ENCODE measurements around the gene BMP5. TPM values are rescaled to one million over a fixed set of nuclear protein-coding genes. Genes with fewer than 3 reads are reported as not detected.

Gene BMP5
- total and polyA plus RNA-seq, 9 of the 15 experiments (the other 6 are each of a cell fraction or from before 2014, with no cell fraction given), result not detected

DNA sequence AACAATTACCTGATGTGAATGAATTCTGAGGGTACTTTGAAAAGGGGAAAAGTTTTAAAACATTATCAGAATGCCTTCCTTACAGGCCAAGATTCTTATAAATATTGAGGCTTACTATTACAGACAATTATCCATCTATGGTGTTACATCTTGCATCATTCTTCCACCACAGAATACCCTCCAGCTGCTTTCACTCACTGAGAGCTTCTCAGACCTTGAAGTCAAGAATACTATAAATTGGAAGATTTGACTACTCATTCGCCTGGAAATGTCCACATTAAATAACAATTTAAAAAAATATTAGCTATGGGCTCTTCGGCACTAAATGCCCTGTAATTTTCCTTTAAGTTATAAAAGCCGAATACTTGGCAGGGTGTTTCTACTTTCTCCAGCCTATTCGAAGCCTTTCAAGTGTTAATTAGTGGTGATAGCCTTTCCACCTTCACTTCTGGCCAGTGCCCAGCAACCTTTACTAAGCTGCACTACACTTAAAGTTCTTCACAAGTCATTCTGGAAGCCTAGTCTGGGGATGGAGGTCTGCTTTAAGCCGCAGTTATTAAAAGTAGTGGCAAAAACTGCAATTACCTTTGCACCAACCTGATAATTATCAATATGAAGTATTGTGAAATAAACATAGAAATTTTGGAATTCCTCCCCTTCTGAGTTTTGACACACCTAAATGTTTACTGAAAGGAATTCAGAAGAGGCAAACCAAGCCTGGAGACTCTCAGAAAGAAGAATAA lies 100.9 kb downstream of the BMP5 start:
- Histone ChIP-seq H3K9ac (ENCODE audit: insufficient read depth in 1 of 2, low read depth in 2 of 2, low read length in 2 of 2) (no peak overlapping the region), H3K79me2 (ENCODE audit: control insufficient read depth, insufficient read depth, low read length) (no peaks in the 10 kb centered on the region), H3K4me1 (replicated peaks in 1 of 2; ENCODE audit: control insufficient read depth in 2 of 2, insufficient read depth in 2 of 2, low read length in 2 of 2) (no peaks in the 10 kb centered on the region), H3K4me2 (ENCODE audit: insufficient read depth, low read length) (no peak overlapping the region), H3K27ac (ENCODE audit: extremely low read depth, low read depth, low read length) (no peak overlapping the region), H2AFZ (ENCODE audit: low read depth, low read length) (no peak overlapping the region), H4K20me1 (replicated peaks; ENCODE audit: control insufficient read depth, insufficient read depth, low read length) (no peaks in the 10 kb centered on the region), H3K4me3 (no peak overlapping the region), H3K9me1 (ENCODE audit: control insufficient read depth, insufficient read depth, low read length) (no peaks in the 10 kb centered on the region), H3K27me3 (ENCODE audit: control insufficient read depth in 2 of 2, insufficient read depth in 2 of 2, low read length in 2 of 2) (no peaks in the 10 kb centered on the region), H3K36me3 (ENCODE audit: control insufficient read depth, insufficient read depth, low read length) (no peaks in the 10 kb centered on the region), H3K9me3 (replicated peaks; ENCODE audit: control insufficient read depth, insufficient read depth, low read depth, low read length) (no peaks in the 10 kb centered on the region)
- WGBS (ENCODE audit: insufficient coverage, low coverage, missing lambda C conversion rate), result 1% methylated on average over 5 of the region's 5 CpGs
- DNase-seq (ENCODE audit: extremely low read depth in 1 of 4, low spot score in 3 of 4), result no peak
- ChIA-PET POLR2A (no interaction called here), CTCF (ENCODE audit: low intra/inter-chr PET ratio) (no interaction called here)
- TF ChIP-seq, protein P1, sequence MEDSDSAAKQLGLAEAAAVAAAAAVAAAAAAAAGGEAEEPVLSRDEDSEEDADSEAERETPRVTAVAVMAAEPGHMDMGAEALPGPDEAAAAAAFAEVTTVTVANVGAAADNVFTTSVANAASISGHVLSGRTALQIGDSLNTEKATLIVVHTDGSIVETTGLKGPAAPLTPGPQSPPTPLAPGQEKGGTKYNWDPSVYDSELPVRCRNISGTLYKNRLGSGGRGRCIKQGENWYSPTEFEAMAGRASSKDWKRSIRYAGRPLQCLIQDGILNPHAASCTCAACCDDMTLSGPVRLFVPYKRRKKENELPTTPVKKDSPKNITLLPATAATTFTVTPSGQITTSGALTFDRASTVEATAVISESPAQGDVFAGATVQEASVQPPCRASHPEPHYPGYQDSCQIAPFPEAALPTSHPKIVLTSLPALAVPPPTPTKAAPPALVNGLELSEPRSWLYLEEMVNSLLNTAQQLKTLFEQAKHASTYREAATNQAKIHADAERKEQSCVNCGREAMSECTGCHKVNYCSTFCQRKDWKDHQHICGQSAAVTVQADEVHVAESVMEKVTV (CRISPR knock-in tag; IDR thresholded peaks at IDR 0.05), result no peak
- TF ChIP-seq SRSF1 (IDR thresholded peaks at IDR 0.05; ENCODE audit: low read depth, low read length) (no peak), ZNF121 (CRISPR knock-in tag; conservative IDR thresholded peaks at IDR 0.05) (no peak), ZNF717 (CRISPR knock-in tag; IDR thresholded peaks at IDR 0.05) (no peak), ARID1B (IDR thresholded peaks at IDR 0.05) (no peak), TBP (optimal IDR thresholded peaks at IDR 0.05; ENCODE audit: low read depth, low read length) (no peak), NR4A1 (CRISPR knock-in tag; IDR thresholded peaks at IDR 0.05) (no peak), NR4A1 (tag; IDR thresholded peaks at IDR 0.05) (no peak), RBM15 (IDR thresholded peaks at IDR 0.05; ENCODE audit: insufficient read depth, low read length) (no peak), THRAP3 (IDR thresholded peaks at IDR 0.05; ENCODE audit: borderline replicate concordance) (no peak)
- TF ChIP-seq, protein P2, sequence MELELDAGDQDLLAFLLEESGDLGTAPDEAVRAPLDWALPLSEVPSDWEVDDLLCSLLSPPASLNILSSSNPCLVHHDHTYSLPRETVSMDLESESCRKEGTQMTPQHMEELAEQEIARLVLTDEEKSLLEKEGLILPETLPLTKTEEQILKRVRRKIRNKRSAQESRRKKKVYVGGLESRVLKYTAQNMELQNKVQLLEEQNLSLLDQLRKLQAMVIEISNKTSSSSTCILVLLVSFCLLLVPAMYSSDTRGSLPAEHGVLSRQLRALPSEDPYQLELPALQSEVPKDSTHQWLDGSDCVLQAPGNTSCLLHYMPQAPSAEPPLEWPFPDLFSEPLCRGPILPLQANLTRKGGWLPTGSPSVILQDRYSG (tag; conservative IDR thresholded peaks at IDR 0.05; ENCODE audit: low read depth), result no peak
- in situ Hi-C loops (cut with MboI) (no loop called here), intact Hi-C loops (cut with micrococcal nuclease) (no loop called here)
- BruUV-seq (replicated peaks), result no TSS peak
- no peak for ATAC-seq
- FAIRE-seq, result no peak

Measured in K562 (cell line).